GM12878 (cell line): ENCODE data around the gene ZNF667. TPM values are rescaled to one million over a fixed set of nuclear protein-coding genes. Genes with fewer than 3 reads are reported as not detected.

ENCODE experiments used
- EZH2 ChIP-seq: IDR thresholded peaks from 2 replicates; pipeline ENCODE4 v1.6.1; 2012; ENCODE audit warnings: low read depth, mild to moderate bottlenecking, control low read depth, inconsistent platforms, low read length, borderline replicate concordance; ENCODE audit not compliant: control insufficient read depth
- GABPA ChIP-seq: IDR thresholded peaks from 2 replicates; pipeline ENCODE4 v1.6.1; 2014; ENCODE audit warnings: antibody characterized with exemption, low read depth, mild to moderate bottlenecking, inconsistent platforms
- IKZF2 ChIP-seq, 2 experiments: fragments of 450-650 bp; IDR thresholded peaks; 2 replicates each; pipeline ENCODE4 v1.6.1; 2017; ENCODE audit warnings: mild to moderate bottlenecking in 2 of 2, moderate library complexity in 2 of 2
- MYB ChIP-seq: fragments of 150-350 bp; IDR thresholded peaks from 2 replicates; pipeline ENCODE4 v1.6.1; 2014; ENCODE audit warnings: mild to moderate bottlenecking, low read depth, low read length, borderline replicate concordance
- NR2C2 ChIP-seq: IDR thresholded peaks from 2 replicates; pipeline ENCODE4 v1.6.1; 2011; ENCODE audit warnings: borderline replicate concordance, low read depth; ENCODE audit not compliant: control insufficient read depth, insufficient read length
- PBX3 ChIP-seq: IDR thresholded peaks from 2 replicates; pipeline ENCODE4 v1.6.1; 2011; ENCODE audit warnings: mild to moderate bottlenecking, low read depth, low read length, moderate library complexity; ENCODE audit not compliant: insufficient replicate concordance
- POLR2AphosphoS5 ChIP-seq: IDR thresholded peaks from 2 replicates; pipeline ENCODE4 v1.6.1; 2011; ENCODE audit warnings: mild to moderate bottlenecking, low read length, inconsistent platforms
- RUNX3 ChIP-seq: IDR thresholded peaks from 2 replicates; pipeline ENCODE4 v1.6.1; 2012; ENCODE audit warnings: low read length, inconsistent platforms
- SIN3A ChIP-seq: IDR thresholded peaks from 2 replicates; pipeline ENCODE4 v1.6.1; 2012; ENCODE audit warnings: low read depth, low read length, improper control_type of control experiment
- SMARCA5 ChIP-seq: fragments of 450-650 bp; IDR thresholded peaks from 2 replicates; pipeline ENCODE4 v1.6.1; 2017; ENCODE audit warnings: mild to moderate bottlenecking
- ZNF24 ChIP-seq: fragments of 450-650 bp; IDR thresholded peaks from 2 replicates; pipeline ENCODE4 v1.6.1; 2017; ENCODE audit warnings: antibody characterized with exemption, mild to moderate bottlenecking
- ZNF592 ChIP-seq: fragments of 450-650 bp; IDR thresholded peaks from 2 replicates; pipeline ENCODE4 v1.6.1; 2017; ENCODE audit warnings: mild to moderate bottlenecking, moderate library complexity
- polyA plus RNA-seq, 11 experiments: library from polyadenylated mRNA; depleted of rRNA in 4 of 11; unstranded in 6 of 11; stranded (reverse) in 5 of 11; fragments of >200 nt; fragmentation: Nextera tagmentation in 4 of 11; fragmentation: Illumina TruSeq in 1 of 11; extraction: Ambion mirVana in 4 of 11; extraction: Trizol in 1 of 11; gene quantifications; 1 replicate in 1 of 11; 2 replicates in 10 of 11; pipeline versions ENCODE4 v1.2.1 to v1.2.3, GENCODE V29; 2011 to 2016; ENCODE audit warnings: inconsistent platforms in 2 of 11, missing spikeins in 2 of 11, low read depth in 1 of 11
- total RNA-seq, 4 experiments: library from RNA; depleted of rRNA in 3 of 4; stranded (reverse); fragments of >200 nt in 3 of 4; fragmentation: Illumina TruSeq in 1 of 4; extraction: Trizol in 1 of 4; gene quantifications; 2 replicates each; pipeline versions ENCODE4 v1.2.1 to v1.2.3, GENCODE V29; 2013 to 2021
- TF ChIP-seq, protein P1 (sequence below): fragments of 450-650 bp; IDR thresholded peaks from 2 replicates; pipeline ENCODE4 v1.6.1; 2017; ENCODE audit warnings: mild to moderate bottlenecking, low read depth, inconsistent platforms; ENCODE audit not compliant: poor library complexity, severe bottlenecking
- TF ChIP-seq, protein P2 (sequence below): fragments of 450-650 bp; IDR thresholded peaks from 2 replicates; pipeline ENCODE4 v1.6.1; 2018; ENCODE audit warnings: borderline replicate concordance, mild to moderate bottlenecking; ENCODE audit not compliant: partially characterized antibody
- TF ChIP-seq, protein P3 (sequence below): IDR thresholded peaks from 2 replicates; pipeline ENCODE4 v1.6.1; 2012; ENCODE audit warnings: low read depth, low read length, improper control_type of control experiment

The ZNF667 gene
- total and polyA plus RNA-seq, 10 of the 15 experiments (the other 5 are each of a cell fraction or from before 2014, with no cell fraction given): 0.10 TPM; not detected in 9

DNA sequence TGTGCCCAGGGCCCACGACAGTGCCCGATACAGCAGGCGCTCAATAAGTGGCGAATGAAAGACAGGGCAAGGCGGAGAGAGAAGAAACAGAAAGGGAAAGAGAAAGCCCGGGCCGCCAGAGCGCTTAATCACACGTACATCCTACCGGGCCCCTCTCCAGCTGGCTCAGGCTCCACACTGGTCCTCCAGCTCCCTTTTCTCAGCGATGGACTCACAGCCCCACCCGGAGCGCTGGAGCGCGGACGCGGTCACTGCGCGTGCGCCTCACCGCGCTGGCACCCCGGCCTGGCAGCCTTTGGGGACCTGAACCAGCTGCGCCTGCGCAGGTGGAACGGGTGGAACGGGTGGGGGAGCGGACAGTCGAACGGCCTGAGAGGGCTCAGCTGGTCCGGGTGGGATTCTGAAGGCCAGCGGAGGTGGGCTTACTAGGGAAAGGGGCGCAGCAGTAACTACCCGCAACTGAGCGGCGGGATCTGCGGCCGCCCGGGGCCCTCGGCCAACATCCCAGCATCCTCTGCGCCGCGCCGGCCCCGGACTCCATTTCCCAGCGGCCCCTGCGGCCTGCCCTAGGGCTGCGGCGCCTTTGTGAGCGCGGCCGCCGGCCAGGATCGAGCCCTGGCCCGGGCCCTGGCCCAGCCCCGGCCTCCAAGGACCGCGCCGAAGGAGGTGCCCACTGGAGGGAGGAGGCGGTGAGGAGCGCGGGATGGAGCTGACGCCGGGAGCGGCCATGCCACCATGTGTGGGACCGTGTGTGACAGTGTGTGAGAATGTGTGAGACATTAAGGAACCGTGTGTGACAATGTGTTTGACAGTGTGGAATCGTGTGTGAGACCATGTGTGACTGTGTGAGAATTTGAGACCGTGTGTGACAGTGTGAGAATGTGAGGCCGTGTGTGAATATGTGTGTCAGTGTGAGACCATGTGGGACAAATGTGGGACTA is 73.1 kb downstream of the ZNF667 start, which contains the start of gene ZNF583 (continued):
- TF ChIP-seq, protein P1, sequence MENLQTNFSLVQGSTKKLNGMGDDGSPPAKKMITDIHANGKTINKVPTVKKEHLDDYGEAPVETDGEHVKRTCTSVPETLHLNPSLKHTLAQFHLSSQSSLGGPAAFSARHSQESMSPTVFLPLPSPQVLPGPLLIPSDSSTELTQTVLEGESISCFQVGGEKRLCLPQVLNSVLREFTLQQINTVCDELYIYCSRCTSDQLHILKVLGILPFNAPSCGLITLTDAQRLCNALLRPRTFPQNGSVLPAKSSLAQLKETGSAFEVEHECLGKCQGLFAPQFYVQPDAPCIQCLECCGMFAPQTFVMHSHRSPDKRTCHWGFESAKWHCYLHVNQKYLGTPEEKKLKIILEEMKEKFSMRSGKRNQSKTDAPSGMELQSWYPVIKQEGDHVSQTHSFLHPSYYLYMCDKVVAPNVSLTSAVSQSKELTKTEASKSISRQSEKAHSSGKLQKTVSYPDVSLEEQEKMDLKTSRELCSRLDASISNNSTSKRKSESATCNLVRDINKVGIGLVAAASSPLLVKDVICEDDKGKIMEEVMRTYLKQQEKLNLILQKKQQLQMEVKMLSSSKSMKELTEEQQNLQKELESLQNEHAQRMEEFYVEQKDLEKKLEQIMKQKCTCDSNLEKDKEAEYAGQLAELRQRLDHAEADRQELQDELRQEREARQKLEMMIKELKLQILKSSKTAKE: no peak
- TF ChIP-seq SIN3A (peak; percentile 52; the same call in 1 of the 2 replicates), RUNX3 (0 out of 2 replicates have a peak, but pooled peaks have one; percentile 9), POLR2AphosphoS5 (peak; percentile 48; the same call in 1 of the 2 replicates), ZNF24 (no peak), NR2C2 (no peak), SMARCA5 (no peak), ZNF592 (no peak), EZH2 (no peak), PBX3 (no peak), GABPA (no peak), IKZF2 (IDR thresholded peaks at IDR 0.05) (0 out of 4 replicates have a peak, but pooled peaks of 1 of the 2 experiments have one; percentile 17), MYB (0 out of 2 replicates have a peak, but pooled peaks have one; percentile 22)
- TF ChIP-seq, protein P2, sequence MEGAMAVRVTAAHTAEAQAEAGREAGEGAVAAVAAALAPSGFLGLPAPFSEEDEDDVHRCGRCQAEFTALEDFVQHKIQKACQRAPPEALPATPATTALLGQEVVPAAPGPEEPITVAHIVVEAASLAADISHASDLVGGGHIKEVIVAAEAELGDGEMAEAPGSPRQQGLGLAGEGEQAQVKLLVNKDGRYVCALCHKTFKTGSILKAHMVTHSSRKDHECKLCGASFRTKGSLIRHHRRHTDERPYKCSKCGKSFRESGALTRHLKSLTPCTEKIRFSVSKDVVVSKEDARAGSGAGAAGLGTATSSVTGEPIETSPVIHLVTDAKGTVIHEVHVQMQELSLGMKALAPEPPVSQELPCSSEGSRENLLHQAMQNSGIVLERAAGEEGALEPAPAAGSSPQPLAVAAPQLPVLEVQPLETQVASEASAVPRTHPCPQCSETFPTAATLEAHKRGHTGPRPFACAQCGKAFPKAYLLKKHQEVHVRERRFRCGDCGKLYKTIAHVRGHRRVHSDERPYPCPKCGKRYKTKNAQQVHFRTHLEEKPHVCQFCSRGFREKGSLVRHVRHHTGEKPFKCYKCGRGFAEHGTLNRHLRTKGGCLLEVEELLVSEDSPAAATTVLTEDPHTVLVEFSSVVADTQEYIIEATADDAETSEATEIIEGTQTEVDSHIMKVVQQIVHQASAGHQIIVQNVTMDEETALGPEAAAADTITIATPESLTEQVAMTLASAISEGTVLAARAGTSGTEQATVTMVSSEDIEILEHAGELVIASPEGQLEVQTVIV: no peak
- TF ChIP-seq, protein P3, sequence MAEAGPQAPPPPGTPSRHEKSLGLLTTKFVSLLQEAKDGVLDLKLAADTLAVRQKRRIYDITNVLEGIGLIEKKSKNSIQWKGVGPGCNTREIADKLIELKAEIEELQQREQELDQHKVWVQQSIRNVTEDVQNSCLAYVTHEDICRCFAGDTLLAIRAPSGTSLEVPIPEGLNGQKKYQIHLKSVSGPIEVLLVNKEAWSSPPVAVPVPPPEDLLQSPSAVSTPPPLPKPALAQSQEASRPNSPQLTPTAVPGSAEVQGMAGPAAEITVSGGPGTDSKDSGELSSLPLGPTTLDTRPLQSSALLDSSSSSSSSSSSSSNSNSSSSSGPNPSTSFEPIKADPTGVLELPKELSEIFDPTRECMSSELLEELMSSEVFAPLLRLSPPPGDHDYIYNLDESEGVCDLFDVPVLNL: no peak
